Right atrium auricular region (tissue), 2 donors: Measurements from ENCODE around the gene SFRP4. TPM values are rescaled to one million over a fixed set of nuclear protein-coding genes. Genes with fewer than 3 reads are reported as not detected.

Source experiments
- DNase-seq: peaks from one replicate; pipeline ENCODE4 v3.0.0-alpha.2; 2019; ENCODE audit warnings: low spot score
- H3K27ac ChIP-seq, 2 donors: fragments of 200-600 bp; sonication (generic); 1 replicate in 1 of 2; 2 replicates in 1 of 2; pipeline ENCODE4 v1.5.1; 2016 to 2019
- H3K27me3 ChIP-seq, 2 donors: fragments of 200-600 bp; sonication (generic); one replicate each; pipeline versions ENCODE4 v1.5.1 to v1.6.0; 2017 to 2019
- H3K36me3 ChIP-seq: fragments of 200-600 bp; sonication (generic); one replicate; pipeline ENCODE4 v1.5.1; 2016
- H3K4me1 ChIP-seq, 2 donors: fragments of 200-600 bp; sonication (generic); one replicate each; pipeline versions ENCODE4 v1.5.1 to v1.6.0; 2017 to 2019
- H3K4me3 ChIP-seq, 2 donors: fragments of 200-600 bp; sonication (generic); 1 replicate in 1 of 2; 2 replicates in 1 of 2; pipeline ENCODE4 v1.5.1; 2017 to 2019; ENCODE audit warnings: mild to moderate bottlenecking in 1 of 2, moderate library complexity in 1 of 2
- H3K9me3 ChIP-seq, 2 donors: fragments of 200-600 bp; sonication (generic); one replicate each; pipeline ENCODE4 v1.5.1; 2019
- CTCF ChIP-seq, 2 donors: fragments of 200-600 bp; sonication (generic); IDR thresholded peaks; one replicate each; pipeline ENCODE4 v1.5.1; 2019; ENCODE audit warnings: antibody characterized with exemption in 2 of 2
- total RNA-seq, 2 donors: library from RNA; depleted of rRNA; stranded (reverse); fragments of >200 nt; gene quantifications; one replicate each; pipeline ENCODE4 v1.1.0, GENCODE V29; 2016

SFRP4 gene
- total RNA-seq, 2 donors from 2014 or later: 5.0 to 11.9 TPM

DNA sequence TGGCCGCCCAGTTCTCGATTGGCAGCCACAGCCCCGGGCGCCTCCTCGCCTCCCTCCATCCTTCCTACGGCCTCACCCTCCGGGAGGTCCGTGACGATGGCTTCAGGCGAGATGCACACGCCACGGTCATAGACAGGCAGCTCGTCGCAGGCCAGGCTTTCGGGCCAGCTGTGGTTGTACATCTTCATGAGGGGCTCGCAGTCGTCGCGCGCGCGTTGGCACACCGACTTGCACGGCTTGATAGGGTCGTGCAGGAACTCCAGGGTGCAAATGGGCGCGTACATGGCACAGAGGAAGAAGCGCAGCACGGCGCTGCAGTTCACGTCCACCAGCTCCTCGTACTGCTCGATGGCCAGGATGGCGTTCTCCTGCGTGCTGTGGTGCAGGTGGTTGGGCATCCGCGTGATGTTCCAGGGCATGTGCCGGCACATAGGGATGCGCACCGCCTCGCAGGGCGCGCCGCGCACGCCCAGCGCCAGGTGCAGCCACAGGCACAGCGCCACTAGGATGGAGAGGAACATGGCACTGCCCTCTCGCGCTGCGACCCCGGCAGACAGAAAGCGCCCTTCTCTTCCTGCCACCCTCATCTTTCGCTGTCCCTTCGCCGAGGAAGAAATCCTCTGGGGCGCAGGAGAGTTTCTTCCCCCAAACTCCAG is 472 bp downstream of the SFRP4 start:
- DNase-seq: no peak
- peak overlapping the region; percentile 43 to 61 for H3K4me3 ChIP-seq
- H3K36me3 ChIP-seq: no peaks in the 10 kb centered on the region
- H3K4me1 ChIP-seq: peaks cover 0 to 26% of the 10 kb centered on the region in 2 donors
- H3K27ac ChIP-seq: peak overlapping the region; percentile 74 to 77
- no peaks in the 10 kb centered on the region for H3K27me3 ChIP-seq
- no peaks in the 10 kb centered on the region for H3K9me3 ChIP-seq
- TF ChIP-seq CTCF (IDR thresholded peaks at IDR 0.05): no peak

GRCh38 chr7:37915438-37915837 is 1.2 kb downstream of the SFRP4 start:
- no peaks in the 10 kb centered on the region for H3K36me3 ChIP-seq
- H3K4me3 ChIP-seq: peak overlapping the region; percentile 43 to 61
- no peak for DNase-seq
- H3K27me3 ChIP-seq: no peaks in the 10 kb centered on the region
- H3K27ac ChIP-seq: peak overlapping the region; percentile 74 to 77
- no peaks in the 10 kb centered on the region for H3K9me3 ChIP-seq
- no peak for TF ChIP-seq CTCF (IDR thresholded peaks at IDR 0.05)
- peaks cover 0 to 23% of the 10 kb centered on the region in 2 donors for H3K4me1 ChIP-seq

GRCh38 chr7:37912756-37913155 is 3.9 kb downstream of the SFRP4 start:
- DNase-seq: no peak
- peak overlapping the region in 1 of 2 donors; percentile 8 for H3K27ac ChIP-seq

GRCh38 chr7:37908221-37908788 is 8.3 kb downstream of the SFRP4 start:
- Histone ChIP-seq H3K4me1 (no peaks in the 10 kb centered on the region), H3K27ac (no peak overlapping the region), H3K9me3 (no peaks in the 10 kb centered on the region), H3K4me3 (no peak overlapping the region), H3K36me3 (no peaks in the 10 kb centered on the region), H3K27me3 (no peaks in the 10 kb centered on the region)
- no peak for DNase-seq
- TF ChIP-seq CTCF (IDR thresholded peaks at IDR 0.05): no peak

More at GRCh38 chr7:37912756-37913155, 3.9 kb downstream of the SFRP4 start:
- no peak overlapping the region for H3K4me3 ChIP-seq
- H3K4me1 ChIP-seq: peaks cover 0 to 17% of the 10 kb centered on the region in 2 donors
- H3K27me3 ChIP-seq: no peaks in the 10 kb centered on the region
- H3K36me3 ChIP-seq: no peaks in the 10 kb centered on the region
- no peak for TF ChIP-seq CTCF (IDR thresholded peaks at IDR 0.05)
- H3K9me3 ChIP-seq: no peaks in the 10 kb centered on the region

DNA sequence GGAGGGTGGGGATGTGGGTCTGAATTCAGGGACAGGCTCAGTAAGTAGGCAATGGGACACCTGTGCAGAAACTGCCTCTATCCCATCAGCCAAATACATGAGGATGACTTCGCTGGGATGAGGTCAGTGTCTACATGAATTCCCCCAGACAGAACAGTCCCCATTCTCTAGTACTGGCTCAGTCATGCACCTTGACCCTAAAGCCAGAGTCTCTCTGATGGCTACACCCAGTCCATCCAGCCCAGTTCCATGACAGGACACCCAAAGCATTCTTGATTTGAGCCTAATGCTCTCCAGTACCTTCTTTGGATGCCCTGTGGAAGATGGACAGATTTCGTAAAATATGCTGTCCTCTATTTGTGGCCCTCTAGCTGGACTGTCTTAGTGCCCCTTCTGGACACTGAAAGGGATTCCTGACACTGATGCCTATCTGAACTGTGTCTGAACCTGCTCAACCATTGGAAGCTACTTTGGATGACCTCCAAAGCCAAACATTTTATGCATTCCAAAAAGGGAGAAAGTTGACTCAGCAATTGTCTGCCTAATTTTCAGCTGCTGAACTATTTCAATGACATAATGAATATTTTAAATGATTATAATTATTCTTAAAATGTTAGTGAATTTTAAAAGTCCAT is 14.6 kb downstream of the SFRP4 start:
- Histone ChIP-seq H3K27me3 (no peaks in the 10 kb centered on the region), H3K27ac (no peak overlapping the region)
- no peak for TF ChIP-seq CTCF (IDR thresholded peaks at IDR 0.05)

More for the DNA sequence above, 14.6 kb downstream of the SFRP4 start:
- Histone ChIP-seq H3K9me3 (no peaks in the 10 kb centered on the region), H3K36me3 (no peaks in the 10 kb centered on the region), H3K4me1 (peaks cover 0 to 13% of the 10 kb centered on the region in 2 donors), H3K4me3 (no peak overlapping the region)
- no peak for DNase-seq
